Endodermal cell (in vitro differentiated cells): ENCODE results near the gene ALG2. TPM values are rescaled to one million over a fixed set of nuclear protein-coding genes. Genes with fewer than 3 reads are reported as not detected.
A peak's percentile ranks its signal among the peaks of the same experiment; 100 is the strongest.

ENCODE experiments used
- DNase-seq: peaks from one replicate; pipeline ENCODE4 v3.0.0-alpha.2; 2017
- H3K27ac ChIP-seq: 2 replicates; pipeline ENCODE4 v1.5.1; 2013; ENCODE audit warnings: mild to moderate bottlenecking, low read depth, low read length, moderate library complexity
- H3K27me3 ChIP-seq: 2 replicates; pipeline ENCODE4 v1.6.1; 2013; ENCODE audit warnings: mild to moderate bottlenecking, low read length, moderate library complexity; ENCODE audit not compliant: insufficient read depth, control insufficient read depth, poor library complexity, severe bottlenecking
- H3K36me3 ChIP-seq: 2 replicates; pipeline ENCODE4 v1.7.0; 2013; ENCODE audit warnings: mild to moderate bottlenecking, low read length, moderate library complexity; ENCODE audit not compliant: control insufficient read depth, insufficient read depth
- H3K4me1 ChIP-seq: one replicate; pipeline ENCODE4 v1.7.0; 2013; ENCODE audit warnings: low read length; ENCODE audit not compliant: control insufficient read depth, insufficient read depth
- H3K4me3 ChIP-seq: 2 replicates; pipeline ENCODE4 v1.5.1; 2013; ENCODE audit warnings: mild to moderate bottlenecking, low read length, moderate library complexity
- H3K9ac ChIP-seq: 2 replicates; pipeline ENCODE4 v1.6.1; 2013; ENCODE audit warnings: mild to moderate bottlenecking, low read length, moderate library complexity; ENCODE audit not compliant: poor library complexity, severe bottlenecking; ENCODE audit errors: extremely low read depth
- H3K9me3 ChIP-seq: 2 replicates; pipeline ENCODE4 v1.6.1; 2013; ENCODE audit warnings: mild to moderate bottlenecking, low read length, moderate library complexity; ENCODE audit not compliant: control insufficient read depth
- H3K27ac Mint-ChIP-seq: 2 replicates; pipeline ENCODE4 v1.8.0; 2020; ENCODE audit warnings: mixed read lengths
- H3K27me3 Mint-ChIP-seq: 2 replicates; pipeline ENCODE4 v1.8.0; 2021; ENCODE audit warnings: mild to moderate bottlenecking, mixed read lengths; ENCODE audit not compliant: insufficient read depth
- H3K36me3 Mint-ChIP-seq: 2 replicates; pipeline ENCODE4 v1.8.0; 2020; ENCODE audit warnings: low read depth, mixed read lengths
- H3K4me1 Mint-ChIP-seq: 2 replicates; pipeline ENCODE4 v1.8.0; 2020; ENCODE audit warnings: mixed read lengths
- H3K4me3 Mint-ChIP-seq: 2 replicates; pipeline ENCODE4 v1.8.0; 2020; ENCODE audit warnings: mild to moderate bottlenecking, moderate library complexity, mixed read lengths
- H3K9me3 Mint-ChIP-seq: 2 replicates; pipeline ENCODE4 v1.8.0; 2020; ENCODE audit warnings: mild to moderate bottlenecking, mixed read lengths
- WGBS, 2 experiments: methylation state at CpG; one replicate each; pipeline versions ENCODE4 v1.1.5 to v1.1.7; 2013; ENCODE audit warnings: missing lambda C conversion rate in 2 of 2, mixed read lengths in 1 of 2; ENCODE audit not compliant: insufficient coverage in 1 of 2, insufficient read length in 1 of 2; 5-methylcytosine and 5-hydroxymethylcytosine counted together
- total RNA-seq, 2 donors: library from RNA; stranded (reverse); fragmentation: NEBNext Ultra II Directional in 1 of 2; extraction: Animal tissue kit (Norgen Biotek cat#: 25700) in 1 of 2; gene quantifications; 2 replicates in 1 of 2; 3 replicates in 1 of 2; pipeline ENCODE4 v1.2.1, GENCODE V29; 2021
- TF ChIP-seq, protein P1 (sequence below): fragments of 200-600 bp; sonication (generic); conservative IDR thresholded peaks from 2 replicates; pipeline ENCODE4 v1.5.0; 2021; ENCODE audit warnings: antibody characterized with exemption, mild to moderate bottlenecking

ALG2 gene
- total RNA-seq, 2 donors from 2014 or later = 27.6 to 28.8 TPM

DNA sequence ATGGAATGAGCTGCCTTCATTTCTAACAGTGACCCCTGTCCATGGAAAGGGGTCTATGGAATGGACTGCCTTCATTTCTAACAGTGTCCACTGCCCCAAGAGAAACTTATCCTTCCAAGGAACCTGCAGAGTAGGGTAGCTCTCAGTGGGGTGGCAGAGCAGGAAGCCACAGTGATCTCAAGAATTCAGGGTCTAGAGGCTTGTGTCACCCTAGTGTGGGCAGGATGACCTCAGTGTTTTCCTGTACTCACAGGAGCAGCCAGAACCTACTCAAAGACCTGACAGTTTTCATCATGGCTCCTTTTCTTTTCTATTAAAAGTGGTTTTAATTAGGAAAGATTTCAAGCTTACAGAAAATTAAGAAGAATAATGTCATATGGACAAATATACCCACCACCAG lies 27.9 kb upstream of the ALG2 start:
- peak; percentile 13 for DNase-seq
- Mint-ChIP-seq H3K27ac (no peak overlapping the region), H3K4me3 (no peak overlapping the region)

DNA sequence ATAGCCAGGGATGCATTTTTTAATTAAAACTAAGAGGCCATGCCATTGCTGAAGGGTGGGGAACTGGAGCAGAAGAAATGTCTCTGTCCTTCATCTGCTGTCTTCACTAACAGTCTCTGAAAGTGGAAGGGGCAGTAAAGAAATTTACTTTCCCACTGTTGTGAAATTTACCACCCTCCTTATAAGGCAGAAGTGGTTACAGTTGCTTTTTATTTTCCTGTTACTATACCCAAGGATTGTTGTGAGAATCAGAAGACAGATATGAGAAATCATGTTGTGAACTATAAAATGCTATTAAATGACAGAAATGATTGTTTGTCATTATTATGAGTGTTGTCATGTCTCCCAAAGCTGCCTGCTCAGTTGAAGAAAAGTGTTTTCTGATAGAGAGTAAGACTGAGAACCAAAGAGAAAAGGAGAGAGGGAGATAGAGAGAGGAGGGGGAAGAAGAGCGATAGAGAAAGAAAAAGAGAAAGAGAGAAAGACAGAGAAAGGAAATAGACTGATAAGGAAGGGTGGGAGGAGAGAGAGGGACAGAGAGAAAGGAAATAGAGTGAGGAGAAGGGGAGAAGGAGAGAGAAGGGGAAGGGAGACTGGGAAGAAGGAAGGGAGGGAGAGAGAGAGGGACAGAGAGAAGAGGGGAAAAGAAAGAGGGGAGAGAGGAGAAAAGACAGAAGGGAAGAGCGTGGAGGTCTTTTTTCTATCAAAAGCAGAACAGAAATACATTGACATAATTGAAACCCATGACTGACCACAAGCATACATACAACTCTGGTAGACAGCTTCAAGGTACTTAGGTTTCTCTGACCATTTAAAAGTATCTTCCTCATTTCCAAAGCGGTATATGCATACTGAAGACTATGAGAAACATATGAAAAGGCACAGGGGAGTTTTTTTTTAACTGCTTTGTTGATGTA lies 22.9 kb upstream of the ALG2 start:
- no peak overlapping the region for H3K27ac Mint-ChIP-seq
- Histone ChIP-seq H3K9me3 (no peaks in the 10 kb centered on the region), H3K4me3 (no peak overlapping the region), H3K4me1 (no peaks in the 10 kb centered on the region), H3K27me3 (no peaks in the 10 kb centered on the region), H3K27ac (no peak overlapping the region), H3K36me3 (peaks cover 4% of the 10 kb centered on the region), H3K9ac (no peak overlapping the region)
- no peak overlapping the region for H3K4me3 Mint-ChIP-seq
- no peak for DNase-seq
- H3K36me3 Mint-ChIP-seq = peaks cover 5% of the 10 kb centered on the region
- 85 to 94% methylated on average over 1 to 3 of the region's 3 CpGs for WGBS, 2 experiments
- H3K4me1 Mint-ChIP-seq = no peaks in the 10 kb centered on the region
- peaks cover 3% of the 10 kb centered on the region for H3K9me3 Mint-ChIP-seq
- TF ChIP-seq, protein P1, sequence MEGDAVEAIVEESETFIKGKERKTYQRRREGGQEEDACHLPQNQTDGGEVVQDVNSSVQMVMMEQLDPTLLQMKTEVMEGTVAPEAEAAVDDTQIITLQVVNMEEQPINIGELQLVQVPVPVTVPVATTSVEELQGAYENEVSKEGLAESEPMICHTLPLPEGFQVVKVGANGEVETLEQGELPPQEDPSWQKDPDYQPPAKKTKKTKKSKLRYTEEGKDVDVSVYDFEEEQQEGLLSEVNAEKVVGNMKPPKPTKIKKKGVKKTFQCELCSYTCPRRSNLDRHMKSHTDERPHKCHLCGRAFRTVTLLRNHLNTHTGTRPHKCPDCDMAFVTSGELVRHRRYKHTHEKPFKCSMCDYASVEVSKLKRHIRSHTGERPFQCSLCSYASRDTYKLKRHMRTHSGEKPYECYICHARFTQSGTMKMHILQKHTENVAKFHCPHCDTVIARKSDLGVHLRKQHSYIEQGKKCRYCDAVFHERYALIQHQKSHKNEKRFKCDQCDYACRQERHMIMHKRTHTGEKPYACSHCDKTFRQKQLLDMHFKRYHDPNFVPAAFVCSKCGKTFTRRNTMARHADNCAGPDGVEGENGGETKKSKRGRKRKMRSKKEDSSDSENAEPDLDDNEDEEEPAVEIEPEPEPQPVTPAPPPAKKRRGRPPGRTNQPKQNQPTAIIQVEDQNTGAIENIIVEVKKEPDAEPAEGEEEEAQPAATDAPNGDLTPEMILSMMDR = no peak
- H3K27me3 Mint-ChIP-seq = no peaks in the 10 kb centered on the region

More for the DNA sequence above, 27.9 kb upstream of the ALG2 start:
- peaks cover 1% of the 10 kb centered on the region for H3K9me3 Mint-ChIP-seq
- H3K27ac ChIP-seq = no peak overlapping the region
- no peaks in the 10 kb centered on the region for H3K4me1 Mint-ChIP-seq
- no peaks in the 10 kb centered on the region for H3K4me1 ChIP-seq
- H3K4me3 ChIP-seq = no peak overlapping the region
- no peaks in the 10 kb centered on the region for H3K36me3 Mint-ChIP-seq
- H3K36me3 ChIP-seq = no peaks in the 10 kb centered on the region
- H3K9me3 ChIP-seq = no peaks in the 10 kb centered on the region
- no peaks in the 10 kb centered on the region for H3K27me3 ChIP-seq
- no peak overlapping the region for H3K9ac ChIP-seq
- H3K27me3 Mint-ChIP-seq = no peaks in the 10 kb centered on the region
- TF ChIP-seq, protein P1 = no peak

DNA sequence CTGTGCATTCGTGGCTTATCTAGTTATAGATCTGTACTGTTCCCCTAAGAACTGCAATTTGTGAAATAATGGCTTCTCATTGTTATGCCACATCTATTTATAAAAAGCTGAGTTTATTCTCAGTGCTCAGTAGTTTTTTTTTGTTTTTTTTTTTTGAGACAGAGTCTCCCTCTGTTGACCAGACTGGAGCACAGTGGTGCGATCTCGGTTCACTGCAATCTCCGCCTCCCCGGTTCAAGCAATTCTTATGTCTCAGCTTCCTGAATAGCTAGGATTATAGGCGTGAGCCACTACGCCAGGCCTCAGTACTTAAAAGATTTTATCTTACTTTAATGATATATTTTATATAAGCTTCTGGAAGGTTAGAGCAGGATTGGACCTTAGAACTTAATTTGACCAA lies 19.4 kb upstream of the ALG2 start:
- peaks cover 9% of the 10 kb centered on the region for H3K36me3 Mint-ChIP-seq

More for the DNA sequence above, 19.4 kb upstream of the ALG2 start:
- no peaks in the 10 kb centered on the region for H3K27me3 Mint-ChIP-seq
- H3K9me3 Mint-ChIP-seq = peaks cover 2% of the 10 kb centered on the region
- no peak overlapping the region for H3K4me3 ChIP-seq
- H3K9ac ChIP-seq = no peak overlapping the region
- no peak for DNase-seq
- H3K4me1 Mint-ChIP-seq = peaks cover 5% of the 10 kb centered on the region
- H3K27ac ChIP-seq = no peak overlapping the region
- 77 to 93% methylated on average over 5 to 7 of the region's 7 CpGs for WGBS, 2 experiments
- H3K27ac Mint-ChIP-seq = no peak overlapping the region
- no peaks in the 10 kb centered on the region for H3K27me3 ChIP-seq
- no peaks in the 10 kb centered on the region for H3K4me1 ChIP-seq
- no peak overlapping the region for H3K4me3 Mint-ChIP-seq
- peaks cover 11% of the 10 kb centered on the region for H3K36me3 ChIP-seq
- TF ChIP-seq, protein P1 = peak; percentile 58
- no peaks in the 10 kb centered on the region for H3K9me3 ChIP-seq
